Lung (tissue), 12 donors: Measurements from ENCODE around the gene RBMX2. TPM values are rescaled to one million over a fixed set of nuclear protein-coding genes. Genes with fewer than 3 reads are reported as not detected.

Experiments used
- ATAC-seq: fragments of 200-7000 bp; cut with Tn5 transposase; one replicate; pipeline ENCODE4 v1.9.1; 2020; ENCODE audit warnings: moderate number of reproducible peaks; ENCODE audit not compliant: insufficient read depth, low FRiP score
- DNase-seq, 3 donors: peaks; one replicate each; pipeline ENCODE4 v3.0.0-alpha.2; 2013 to 2017
- H3K27ac ChIP-seq, 2 donors: one replicate each; pipeline ENCODE4 v1.5.1; 2013; ENCODE audit warnings: mild to moderate bottlenecking in 2 of 2, moderate library complexity in 2 of 2, control low read depth in 1 of 2, inconsistent platforms in 1 of 2, low read depth in 1 of 2, low read length in 1 of 2
- H3K27me3 ChIP-seq, 3 donors: one replicate each; pipeline ENCODE4 v1.5.1; 2013; ENCODE audit warnings: low read length in 2 of 3; ENCODE audit not compliant: control insufficient read depth in 3 of 3, insufficient read depth in 3 of 3
- H3K36me3 ChIP-seq, 4 donors: one replicate each; pipeline ENCODE4 v1.5.1; 2013; ENCODE audit warnings: low read length in 4 of 4, mild to moderate bottlenecking in 1 of 4, moderate library complexity in 1 of 4; ENCODE audit not compliant: control insufficient read depth in 4 of 4, insufficient read depth in 4 of 4
- H3K4me1 ChIP-seq, 5 donors: one replicate each; pipeline ENCODE4 v1.5.1; 2013; ENCODE audit warnings: low read length in 5 of 5, mild to moderate bottlenecking in 2 of 5, moderate library complexity in 1 of 5; ENCODE audit not compliant: control insufficient read depth in 5 of 5, insufficient read depth in 5 of 5
- H3K4me3 ChIP-seq: one replicate; pipeline ENCODE4 v1.5.1; 2013; ENCODE audit warnings: mild to moderate bottlenecking, control low read depth, moderate library complexity
- H3K9ac ChIP-seq, 2 donors: one replicate each; pipeline ENCODE4 v1.5.1; 2013; ENCODE audit warnings: low read length in 2 of 2, control low read depth in 1 of 2; ENCODE audit not compliant: insufficient read depth in 1 of 2
- H3K9me3 ChIP-seq, 4 donors: one replicate each; pipeline ENCODE4 v1.5.1; 2013; ENCODE audit warnings: low read length in 3 of 4, mild to moderate bottlenecking in 1 of 4, moderate library complexity in 1 of 4; ENCODE audit not compliant: control insufficient read depth in 4 of 4, insufficient read depth in 3 of 4
- CTCF ChIP-seq: IDR thresholded peaks from 2 replicates; pipeline ENCODE4 v1.5.1; 2012; ENCODE audit warnings: mild to moderate bottlenecking; ENCODE audit errors: control extremely low read depth, extremely low read depth
- WGBS, 2 donors: extraction: QIAGEN DNeasy Blood & Tissue Kit; methylation state at CpG; one replicate each; pipeline ENCODE4 v1.1.7; 2013; 5-methylcytosine and 5-hydroxymethylcytosine counted together
- polyA plus RNA-seq, 2 donors: library from polyadenylated mRNA; stranded (reverse); fragments of 200-250 nt; gene quantifications; one replicate each; pipeline ENCODE4 v1.2.1, GENCODE V29; 2013
- total RNA-seq, 2 donors: library from RNA; depleted of rRNA in 1 of 2; stranded (reverse); fragments of >200 nt in 1 of 2; gene quantifications; one replicate each; pipeline ENCODE4 v1.2.1, GENCODE V29; 2014 to 2021
- donor health status: control.
- donor health status: control.
- donor health status: Bipolar disorder and iron deficiency.
- donor health status: healthy.
- donor health status: DM: yes; HTN: yes; CAD: no.

RBMX2 gene
- total and polyA plus RNA-seq, 4 donors: 12.1 to 19.7 (median 16.6) TPM

GRCh38 chrX:130446974-130447373 lies 45.2 kb downstream of the RBMX2 start:
- Histone ChIP-seq H3K9ac (no peak overlapping the region), H3K27ac (no peak overlapping the region), H3K27me3 (no peaks in the 10 kb centered on the region), H3K4me1 (no peaks in the 10 kb centered on the region), H3K4me3 (no peak overlapping the region), H3K9me3 (peaks cover 0 to 1% (median 0%) of the 10 kb centered on the region in 4 donors), H3K36me3 (no peaks in the 10 kb centered on the region)
- TF ChIP-seq CTCF: no peak
- DNase-seq: no peak
- ATAC-seq: no peak
- WGBS, 2 donors: 42 to 54% methylated on average over 4 of the region's 4 CpGs

Other genes with a start within 250 kb of the RBMX2 start
- gene AIFM1, start 236.1 kb upstream of the RBMX2 start, total RNA-seq: 10 to 100 TPM; 14.4 to 35.8 TPM
- gene AIFM1, start 236.1 kb upstream of the RBMX2 start, polyA plus RNA-seq: 10 to 100 TPM; 27.8 to 34.6 TPM
- 1 to 10 TPM in 1 of 2 donors, under 1 TPM in 1; 0.67 to 2.0 TPM for gene RAB33A, start 230.0 kb upstream of the RBMX2 start, total RNA-seq
- gene RAB33A, start 230.0 kb upstream of the RBMX2 start, polyA plus RNA-seq: 10 to 100 TPM in 1 of 2 donors, under 1 TPM in 1; 0.37 to 10.0 TPM
- 1 to 10 TPM; 3.4 to 7.3 TPM for gene ZNF280C, start 133.1 kb upstream of the RBMX2 start, total RNA-seq
- gene ZNF280C, start 133.1 kb upstream of the RBMX2 start, polyA plus RNA-seq: 1 to 10 TPM; 1.2 to 1.7 TPM
- gene SLC25A14, start 62.1 kb upstream of the RBMX2 start, total RNA-seq: 10 to 100 TPM; 14.4 to 25.5 TPM
- gene SLC25A14, start 62.1 kb upstream of the RBMX2 start, polyA plus RNA-seq: 10 to 100 TPM in 1 of 2 donors, 1 to 10 TPM in 1; 8.7 to 15.5 TPM
- not detected for gene GPR119, start 16.3 kb upstream of the RBMX2 start, total RNA-seq
- gene GPR119, start 16.3 kb upstream of the RBMX2 start, polyA plus RNA-seq: not detected